A673 (cell line): ENCODE data around the gene CNTN6. TPM values are rescaled to one million over a fixed set of nuclear protein-coding genes. Genes with fewer than 3 reads are reported as not detected.

Experiments
- BruUV-seq: library from RNA; stranded (reverse); fragments of 400-500 nt; replicated peaks from 2 replicates; lab custom pipeline; 2021; lab: Mats Ljungman, UMichigan
- CTCF ChIA-PET: fragments of 300-600 bp; sonication (Branson Sonifier 250); formaldehyde crosslinking; loops from one replicate; lab custom pipeline; 2022; ENCODE audit warnings: antibody characterized with exemption; lab: Charles Lee
- POLR2A ChIA-PET: fragments of 300-600 bp; sonication (Branson Sonifier 250); formaldehyde crosslinking; loops from one replicate; lab custom pipeline; 2022; ENCODE audit warnings: antibody characterized with exemption; ENCODE audit not compliant: low non-redundant PET; lab: Charles Lee
- DNase-seq: peaks from one replicate; pipeline ENCODE4 v3.0.0-alpha.2; 2015; ENCODE audit warnings: low spot score
- H3K27ac ChIP-seq: fragments of 200-600 bp; sonication (generic); 2 replicates; pipeline ENCODE4 v1.5.1; 2016; ENCODE audit warnings: mixed run types, low read depth, mild to moderate bottlenecking, mixed read lengths, antibody characterized with exemption, low read length; ENCODE audit not compliant: poor library complexity, severe bottlenecking
- H3K27me3 ChIP-seq: fragments of 200-600 bp; sonication (generic); replicated peaks from 2 replicates; pipeline ENCODE4 v1.6.1; 2017; ENCODE audit warnings: mixed run types, low read depth, mild to moderate bottlenecking, mixed read lengths, antibody characterized with exemption, low read length; ENCODE audit not compliant: insufficient read depth, poor library complexity
- H3K36me3 ChIP-seq: fragments of 200-600 bp; sonication (generic); 2 replicates; pipeline ENCODE4 v1.6.1; 2016; ENCODE audit warnings: mixed run types, mild to moderate bottlenecking, mixed read lengths, antibody characterized with exemption, low read length; ENCODE audit not compliant: insufficient read depth, poor library complexity, severe bottlenecking
- H3K4me1 ChIP-seq: fragments of 200-600 bp; sonication (generic); 2 replicates; pipeline ENCODE4 v1.6.1; 2017; ENCODE audit warnings: mixed run types, mild to moderate bottlenecking, mixed read lengths, antibody characterized with exemption, low read length; ENCODE audit not compliant: insufficient read depth, poor library complexity, severe bottlenecking
- H3K4me3 ChIP-seq: fragments of 200-600 bp; sonication (generic); 2 replicates; pipeline ENCODE4 v1.5.1; 2016; ENCODE audit warnings: low read depth, mixed run types, mild to moderate bottlenecking, mixed read lengths, low read length; ENCODE audit not compliant: poor library complexity, severe bottlenecking
- H3K9me3 ChIP-seq: fragments of 200-600 bp; sonication (generic); 2 replicates; pipeline ENCODE4 v1.6.1; 2016; ENCODE audit warnings: mixed run types, low read depth, mild to moderate bottlenecking, mixed read lengths, antibody characterized with exemption, low read length; ENCODE audit not compliant: poor library complexity, severe bottlenecking
- EZH2 ChIP-seq: fragments of 200-600 bp; sonication (generic); IDR thresholded peaks from 2 replicates; pipeline ENCODE4 v1.6.1; 2017; ENCODE audit warnings: borderline replicate concordance, low read depth, mild to moderate bottlenecking, mixed read lengths, antibody characterized with exemption, low read length; ENCODE audit not compliant: poor library complexity, severe bottlenecking
- intact Hi-C: fragments of 100-400 bp; cut with micrococcal nuclease; formaldehyde crosslinking; loops from one replicate; pipeline ENCODE4 v1.10.0; 2022; ENCODE audit not compliant: unreplicated experiment
- total RNA-seq: library from RNA; stranded (reverse); gene quantifications from 2 replicates; pipeline ENCODE4 v1.2.3, GENCODE V29; 2021
- TF ChIP-seq, protein P1 (sequence below): fragments of 300-800, 200-600 bp; sonication (generic); conservative IDR thresholded peaks from 2 replicates; pipeline ENCODE4 v1.5.1; 2017; ENCODE audit warnings: low read depth, mild to moderate bottlenecking, antibody characterized with exemption, low read length, moderate library complexity, mixed read lengths

CNTN6 gene
- total RNA-seq, 1 experiment from 2014 or later = 0.28 TPM

DNA sequence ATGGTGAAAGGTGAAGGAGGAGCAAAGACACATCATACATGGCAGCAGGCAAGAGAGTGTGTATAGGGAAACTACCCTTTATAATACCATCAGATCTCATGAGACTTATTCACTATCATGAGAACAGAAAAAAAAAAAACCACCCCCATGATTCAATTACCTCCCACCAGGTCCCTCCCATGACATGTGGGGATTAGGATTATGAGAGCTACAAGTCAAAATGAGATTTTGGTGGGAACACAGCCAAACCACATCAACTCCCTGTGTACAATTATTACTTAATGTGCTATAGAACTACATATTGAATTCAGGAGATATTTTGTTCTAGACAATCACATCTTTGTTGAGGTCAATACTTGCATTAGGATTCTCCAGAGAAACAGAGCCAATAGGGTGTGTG is 313.4 kb downstream of the CNTN6 start:
- ChIA-PET POLR2A (no interaction called here), CTCF (no interaction called here)
- DNase-seq = no peak
- H3K27ac ChIP-seq = no peak overlapping the region
- intact Hi-C loops = no loop called here
- H3K4me1 ChIP-seq = no peaks in the 10 kb centered on the region
- H3K27me3 ChIP-seq = no peaks in the 10 kb centered on the region
- no TSS peak for BruUV-seq
- no peaks in the 10 kb centered on the region for H3K36me3 ChIP-seq
- no peaks in the 10 kb centered on the region for H3K9me3 ChIP-seq
- TF ChIP-seq, protein P1, sequence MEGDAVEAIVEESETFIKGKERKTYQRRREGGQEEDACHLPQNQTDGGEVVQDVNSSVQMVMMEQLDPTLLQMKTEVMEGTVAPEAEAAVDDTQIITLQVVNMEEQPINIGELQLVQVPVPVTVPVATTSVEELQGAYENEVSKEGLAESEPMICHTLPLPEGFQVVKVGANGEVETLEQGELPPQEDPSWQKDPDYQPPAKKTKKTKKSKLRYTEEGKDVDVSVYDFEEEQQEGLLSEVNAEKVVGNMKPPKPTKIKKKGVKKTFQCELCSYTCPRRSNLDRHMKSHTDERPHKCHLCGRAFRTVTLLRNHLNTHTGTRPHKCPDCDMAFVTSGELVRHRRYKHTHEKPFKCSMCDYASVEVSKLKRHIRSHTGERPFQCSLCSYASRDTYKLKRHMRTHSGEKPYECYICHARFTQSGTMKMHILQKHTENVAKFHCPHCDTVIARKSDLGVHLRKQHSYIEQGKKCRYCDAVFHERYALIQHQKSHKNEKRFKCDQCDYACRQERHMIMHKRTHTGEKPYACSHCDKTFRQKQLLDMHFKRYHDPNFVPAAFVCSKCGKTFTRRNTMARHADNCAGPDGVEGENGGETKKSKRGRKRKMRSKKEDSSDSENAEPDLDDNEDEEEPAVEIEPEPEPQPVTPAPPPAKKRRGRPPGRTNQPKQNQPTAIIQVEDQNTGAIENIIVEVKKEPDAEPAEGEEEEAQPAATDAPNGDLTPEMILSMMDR = no peak
- TF ChIP-seq EZH2 = no peak
- H3K4me3 ChIP-seq = no peak overlapping the region

DNA sequence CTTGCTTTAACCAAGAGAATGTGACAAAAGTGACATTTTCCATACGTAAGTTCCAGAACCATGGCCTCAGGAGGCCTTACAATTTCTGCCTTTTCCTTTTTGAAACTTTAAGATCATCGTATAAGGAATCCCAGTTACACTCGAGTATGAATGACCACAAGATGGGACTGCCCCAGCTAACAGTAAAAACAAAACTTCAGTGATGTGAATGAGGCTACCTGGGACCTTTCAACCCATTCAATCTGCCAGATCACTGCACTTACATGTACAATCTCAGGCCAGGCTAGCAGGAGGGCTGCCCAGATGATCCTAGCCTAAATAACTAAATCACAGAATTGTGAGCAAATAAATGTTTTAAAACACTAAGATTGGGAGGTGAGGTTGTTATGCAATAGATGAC is 328.8 kb downstream of the CNTN6 start:
- no peaks in the 10 kb centered on the region for H3K4me1 ChIP-seq
- no peak overlapping the region for H3K4me3 ChIP-seq
- no peaks in the 10 kb centered on the region for H3K36me3 ChIP-seq
- no TSS peak for BruUV-seq
- H3K27me3 ChIP-seq = no peaks in the 10 kb centered on the region
- ChIA-PET CTCF (no interaction called here), POLR2A (no interaction called here)
- TF ChIP-seq, protein P1 = no peak
- no peak for TF ChIP-seq EZH2
- H3K27ac ChIP-seq = no peak overlapping the region
- no peaks in the 10 kb centered on the region for H3K9me3 ChIP-seq
- intact Hi-C loops = no loop called here
- DNase-seq = no peak

DNA sequence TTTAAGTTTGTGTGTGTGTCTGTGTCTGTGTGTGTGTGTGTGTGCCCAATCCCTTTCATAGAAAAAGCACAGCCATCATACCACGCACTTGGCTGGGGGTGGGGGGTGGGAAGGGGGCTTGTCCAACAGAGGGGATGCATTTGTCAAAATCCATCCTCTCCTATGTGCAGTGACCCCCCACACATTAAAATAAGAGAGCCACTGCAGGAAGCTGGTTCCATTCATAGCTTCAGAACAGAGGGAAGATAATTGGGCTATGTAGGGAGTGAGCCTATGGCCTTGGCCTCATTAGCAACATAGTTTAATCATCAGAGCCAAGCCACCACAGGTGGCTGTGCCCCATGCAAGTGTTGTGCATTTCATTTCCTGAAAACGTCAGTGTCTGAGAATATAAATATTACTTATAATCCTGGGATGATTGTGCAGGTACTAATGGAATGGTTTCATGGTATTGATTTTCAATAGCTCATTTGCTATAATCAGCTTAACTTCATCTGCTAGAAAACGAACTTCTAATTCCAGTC is 330.8 kb downstream of the CNTN6 start:
- Histone ChIP-seq H3K27me3 (no peaks in the 10 kb centered on the region), H3K36me3 (no peaks in the 10 kb centered on the region), H3K9me3 (no peaks in the 10 kb centered on the region), H3K27ac (no peak overlapping the region), H3K4me3 (no peak overlapping the region), H3K4me1 (no peaks in the 10 kb centered on the region)
- no TSS peak for BruUV-seq
- TF ChIP-seq, protein P1 = no peak
- no peak for TF ChIP-seq EZH2
- POLR2A ChIA-PET = no interaction called here
- intact Hi-C loops = no loop called here
- DNase-seq = no peak
- CTCF ChIA-PET = no interaction called here
